ENCODE data around the gene DUOXA1.

Gene DUOXA1

DNA sequence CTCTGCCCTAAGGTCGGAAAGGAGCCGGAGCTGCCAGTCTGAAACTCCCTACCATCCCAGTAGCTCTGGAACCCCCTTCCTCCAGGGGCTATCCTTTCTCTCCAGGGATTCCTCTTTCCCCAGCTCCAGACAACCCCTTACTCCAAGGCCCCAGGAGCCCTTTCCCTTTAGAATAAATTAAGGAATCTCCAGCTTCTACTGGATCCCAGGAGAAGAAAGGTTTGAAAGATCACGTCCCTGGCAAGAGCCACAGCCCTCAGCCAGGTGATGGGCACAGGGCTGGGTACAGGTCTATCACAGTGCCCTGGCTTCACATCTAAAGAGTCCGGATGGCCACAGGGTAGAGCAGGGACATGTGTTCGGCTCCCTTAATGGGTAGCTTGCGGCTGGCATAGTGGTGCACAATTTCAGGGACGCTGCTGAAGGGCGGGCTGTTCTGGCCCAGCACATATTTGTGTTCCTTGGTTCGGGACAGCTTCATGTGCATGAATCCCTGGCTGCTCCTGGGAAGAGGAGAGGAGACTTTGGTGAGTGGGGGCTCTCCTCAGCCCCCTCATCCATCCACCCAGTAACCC, 38.0 kb upstream of the DUOXA1 start:
- DNase-seq (ENCODE audit: insufficient read length, low spot score) (no peak), FAIRE-seq (no peak)
- TF ChIP-seq PAX5 (IDR thresholded peaks at IDR 0.05; ENCODE audit: insufficient read depth, low read length, severe bottlenecking), result no peak
- no peak for TF ChIP-seq POLR2AphosphoS5 (IDR thresholded peaks at IDR 0.05; ENCODE audit: low read depth, low read length)

DNA sequence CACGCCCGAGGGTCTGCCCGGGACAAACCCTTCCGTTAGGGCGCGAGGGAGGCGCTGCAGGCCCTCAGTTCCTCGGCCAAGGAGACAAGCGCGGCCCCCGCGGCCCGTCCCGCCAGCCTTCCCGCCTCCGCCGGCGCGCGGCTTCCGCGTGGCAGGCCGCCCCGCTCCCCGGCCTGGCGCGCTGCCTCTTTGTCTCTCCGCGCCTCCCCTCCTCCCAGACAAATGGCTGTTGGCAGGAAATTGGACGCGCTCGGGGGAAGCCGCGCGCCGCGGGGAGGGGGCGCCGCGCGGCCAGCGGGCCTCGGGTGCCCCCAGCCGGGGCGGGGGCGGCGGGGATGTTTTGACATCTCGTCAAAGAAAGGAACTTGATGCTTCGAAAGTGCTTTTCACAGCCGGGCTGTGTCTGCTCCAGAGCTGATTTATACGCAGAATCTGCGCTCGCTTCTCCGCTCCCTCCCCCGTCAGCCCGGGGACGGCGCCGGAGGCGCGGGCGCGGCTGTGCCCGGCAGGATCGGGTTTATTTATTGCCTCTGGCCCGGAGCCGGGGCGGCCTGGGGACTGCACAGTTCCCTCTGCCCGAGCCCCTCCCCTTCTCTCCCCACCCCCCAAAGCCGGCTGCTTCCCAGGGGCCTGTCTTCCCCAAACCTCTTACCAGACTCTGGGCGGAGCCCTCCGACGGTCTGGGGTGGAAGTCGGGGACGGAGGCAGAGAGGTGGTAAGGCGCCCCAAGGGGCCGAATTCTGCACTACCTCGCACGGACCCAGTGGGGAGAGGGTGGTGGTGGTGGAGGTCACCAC, 37.4 kb upstream of the DUOXA1 start:
- FAIRE-seq (peak; percentile 93), DNase-seq (ENCODE audit: insufficient read length, low spot score) (peak; percentile 95)
- TF ChIP-seq POLR2AphosphoS5 (IDR thresholded peaks at IDR 0.05; ENCODE audit: low read depth, low read length), result peak; percentile 45; the same call in 1 of the 2 replicates
- TF ChIP-seq POLR2A (IDR thresholded peaks at IDR 0.05; ENCODE audit: low read depth, low read length), result peak; percentile 50; the same call in 1 of the 2 replicates
- no peak for TF ChIP-seq PAX5 (IDR thresholded peaks at IDR 0.05; ENCODE audit: insufficient read depth, low read length, severe bottlenecking)
- TF ChIP-seq POU2F2 (IDR thresholded peaks at IDR 0.05; ENCODE audit: low read depth, low read length), result peak; percentile 23; the same call in 1 of the 2 replicates
- 0 out of 2 replicates have a peak, but pooled peaks have one; percentile 19 for TF ChIP-seq TAF1 (IDR thresholded peaks at IDR 0.05; ENCODE audit: low read depth, low read length)
- TF ChIP-seq SPI1 (IDR thresholded peaks at IDR 0.05; ENCODE audit: low read depth, low read length), result peak; percentile 30

DNA sequence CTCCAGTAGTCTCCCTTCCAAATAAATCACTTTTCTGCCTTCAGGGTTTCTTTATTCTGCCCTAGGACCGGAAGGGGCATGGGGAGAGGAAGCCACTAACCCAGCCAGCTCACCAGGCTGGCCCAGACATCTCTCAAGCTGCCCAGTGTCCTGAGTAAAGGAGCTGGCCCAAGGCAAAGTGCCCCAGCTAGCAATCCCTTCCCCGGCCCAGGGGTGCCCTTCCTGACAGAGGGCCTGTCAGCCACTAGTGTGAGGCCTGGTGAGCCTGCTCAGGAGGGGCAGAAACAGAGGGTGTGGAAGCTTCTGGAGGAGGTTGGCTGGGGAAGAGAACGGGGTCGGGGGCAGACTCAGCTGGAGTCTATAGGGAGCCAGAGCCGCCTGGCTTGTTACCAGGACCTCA, 35.9 kb upstream of the DUOXA1 start:
- TF ChIP-seq POLR2AphosphoS5 (IDR thresholded peaks at IDR 0.05; ENCODE audit: low read depth, low read length), result 0 out of 2 replicates have a peak, but pooled peaks have one; percentile 15
- no peak for TF ChIP-seq SPI1 (IDR thresholded peaks at IDR 0.05; ENCODE audit: low read depth, low read length)
- DNase-seq (ENCODE audit: insufficient read length, low spot score) (no peak), FAIRE-seq (no peak)

- DNase-seq (ENCODE audit: insufficient read length, low spot score) (no peak), FAIRE-seq (peak; percentile 26)
- TF ChIP-seq POLR2A (IDR thresholded peaks at IDR 0.05; ENCODE audit: low read depth, low read length) (no peak), POU2F2 (IDR thresholded peaks at IDR 0.05; ENCODE audit: low read depth, low read length) (no peak), SPI1 (IDR thresholded peaks at IDR 0.05; ENCODE audit: low read depth, low read length) (no peak), PAX5 (IDR thresholded peaks at IDR 0.05; ENCODE audit: insufficient read depth, low read length, severe bottlenecking) (no peak), POLR2AphosphoS5 (IDR thresholded peaks at IDR 0.05; ENCODE audit: low read depth, low read length) (no peak), TAF1 (IDR thresholded peaks at IDR 0.05; ENCODE audit: low read depth, low read length) (no peak)
Observed at GRCh38 chr15:45164914-45165313, 35.2 kb upstream of the DUOXA1 start.

- TF ChIP-seq POLR2AphosphoS5 (IDR thresholded peaks at IDR 0.05; ENCODE audit: low read depth, low read length), result no peak; the same call in 1 of the 2 replicates
- TF ChIP-seq SPI1 (IDR thresholded peaks at IDR 0.05; ENCODE audit: low read depth, low read length), result no peak
- no peak for TF ChIP-seq TAF1 (IDR thresholded peaks at IDR 0.05; ENCODE audit: low read depth, low read length)
- TF ChIP-seq POU2F2 (IDR thresholded peaks at IDR 0.05; ENCODE audit: low read depth, low read length), result no peak
- TF ChIP-seq POLR2A (IDR thresholded peaks at IDR 0.05; ENCODE audit: low read depth, low read length), result no peak
- no peak for TF ChIP-seq PAX5 (IDR thresholded peaks at IDR 0.05; ENCODE audit: insufficient read depth, low read length, severe bottlenecking)
- DNase-seq (ENCODE audit: insufficient read length, low spot score) (no peak), FAIRE-seq (no peak)
Observed at GRCh38 chr15:45163508-45163856, 33.8 kb upstream of the DUOXA1 start.

GRCh38 chr15:45162771-45163507, 33.3 kb upstream of the DUOXA1 start:
- TF ChIP-seq POU2F2 (IDR thresholded peaks at IDR 0.05; ENCODE audit: low read depth, low read length), result no peak
- TF ChIP-seq SPI1 (IDR thresholded peaks at IDR 0.05; ENCODE audit: low read depth, low read length), result no peak
- TF ChIP-seq POLR2A (IDR thresholded peaks at IDR 0.05; ENCODE audit: low read depth, low read length), result no peak
- TF ChIP-seq TAF1 (IDR thresholded peaks at IDR 0.05; ENCODE audit: low read depth, low read length), result no peak
- peak; percentile 4 for TF ChIP-seq PAX5 (IDR thresholded peaks at IDR 0.05; ENCODE audit: insufficient read depth, low read length, severe bottlenecking)
- no peak; the same call in 1 of the 2 replicates for TF ChIP-seq POLR2AphosphoS5 (IDR thresholded peaks at IDR 0.05; ENCODE audit: low read depth, low read length)
- FAIRE-seq (peak; percentile 90), DNase-seq (ENCODE audit: insufficient read length, low spot score) (peak; percentile 84)

GRCh38 chr15:45161666-45162065, 32.0 kb upstream of the DUOXA1 start:
- no peak for FAIRE-seq
- DNase-seq (ENCODE audit: insufficient read length, low spot score), result no peak
- TF ChIP-seq POU2F2 (IDR thresholded peaks at IDR 0.05; ENCODE audit: low read depth, low read length) (no peak), POLR2AphosphoS5 (IDR thresholded peaks at IDR 0.05; ENCODE audit: low read depth, low read length) (no peak), POLR2A (IDR thresholded peaks at IDR 0.05; ENCODE audit: low read depth, low read length) (no peak), PAX5 (IDR thresholded peaks at IDR 0.05; ENCODE audit: insufficient read depth, low read length, severe bottlenecking) (no peak), SPI1 (IDR thresholded peaks at IDR 0.05; ENCODE audit: low read depth, low read length) (no peak), TAF1 (IDR thresholded peaks at IDR 0.05; ENCODE audit: low read depth, low read length) (no peak)

GRCh38 chr15:45157974-45158373, 28.3 kb upstream of the DUOXA1 start:
- no peak for TF ChIP-seq POLR2AphosphoS5 (IDR thresholded peaks at IDR 0.05; ENCODE audit: low read depth, low read length)
- no peak for TF ChIP-seq SPI1 (IDR thresholded peaks at IDR 0.05; ENCODE audit: low read depth, low read length)
- TF ChIP-seq PAX5 (IDR thresholded peaks at IDR 0.05; ENCODE audit: insufficient read depth, low read length, severe bottlenecking), result no peak
- no peak for TF ChIP-seq POLR2A (IDR thresholded peaks at IDR 0.05; ENCODE audit: low read depth, low read length)
- no peak for TF ChIP-seq TAF1 (IDR thresholded peaks at IDR 0.05; ENCODE audit: low read depth, low read length)
- no peak for TF ChIP-seq POU2F2 (IDR thresholded peaks at IDR 0.05; ENCODE audit: low read depth, low read length)
- DNase-seq (ENCODE audit: insufficient read length, low spot score), result no peak
- FAIRE-seq, result no peak

- TF ChIP-seq POLR2A (IDR thresholded peaks at IDR 0.05; ENCODE audit: low read depth, low read length) (no peak), TAF1 (IDR thresholded peaks at IDR 0.05; ENCODE audit: low read depth, low read length) (no peak), POU2F2 (IDR thresholded peaks at IDR 0.05; ENCODE audit: low read depth, low read length) (no peak), PAX5 (IDR thresholded peaks at IDR 0.05; ENCODE audit: insufficient read depth, low read length, severe bottlenecking) (no peak), POLR2AphosphoS5 (IDR thresholded peaks at IDR 0.05; ENCODE audit: low read depth, low read length) (no peak), SPI1 (IDR thresholded peaks at IDR 0.05; ENCODE audit: low read depth, low read length) (no peak)
- no peak for DNase-seq (ENCODE audit: insufficient read length, low spot score)
- no peak for FAIRE-seq
Observed at GRCh38 chr15:45156744-45157455, 27.2 kb upstream of the DUOXA1 start.
